H9 (cell line): Measurements from ENCODE around the gene FBN2. TPM values are rescaled to one million over a fixed set of nuclear protein-coding genes. Genes with fewer than 3 reads are reported as not detected.

Experiments
- DNase-seq: peaks from one replicate; pipeline ENCODE4 v3.0.0-alpha.2; 2017
- H2AFZ ChIP-seq: one replicate; pipeline ENCODE4 v1.6.1; 2013; ENCODE audit warnings: mild to moderate bottlenecking, low read length, control low read depth, moderate library complexity
- H2AK5ac ChIP-seq: 2 replicates; pipeline ENCODE4 v1.6.1; 2013; ENCODE audit warnings: low read length, control low read depth, mixed read lengths; ENCODE audit not compliant: insufficient read length
- H2BK120ac ChIP-seq: one replicate; pipeline ENCODE4 v1.6.1; 2013; ENCODE audit warnings: low read depth, mild to moderate bottlenecking, low read length, control low read depth, inconsistent platforms; ENCODE audit not compliant: poor library complexity, severe bottlenecking
- H2BK12ac ChIP-seq: 2 replicates; pipeline ENCODE4 v1.6.1; 2013; ENCODE audit warnings: low read length, control low read depth, mixed read lengths, low read depth; ENCODE audit not compliant: insufficient read length
- H2BK15ac ChIP-seq: 2 replicates; pipeline ENCODE4 v1.6.1; 2013; ENCODE audit warnings: low read depth, low read length, control low read depth
- H2BK20ac ChIP-seq: one replicate; pipeline ENCODE4 v1.6.1; 2013; ENCODE audit warnings: low read depth, mild to moderate bottlenecking, low read length, control low read depth, inconsistent platforms; ENCODE audit not compliant: poor library complexity, severe bottlenecking
- H2BK5ac ChIP-seq: 2 replicates; pipeline ENCODE4 v1.6.1; 2013; ENCODE audit warnings: low read length, control low read depth, mixed read lengths; ENCODE audit not compliant: insufficient read length
- H3K14ac ChIP-seq: 2 replicates; pipeline ENCODE4 v1.6.1; 2013; ENCODE audit warnings: low read length, control low read depth; ENCODE audit not compliant: insufficient read depth
- H3K18ac ChIP-seq: 2 replicates; pipeline ENCODE4 v1.6.1; 2013; ENCODE audit warnings: low read depth, mild to moderate bottlenecking, mixed read lengths, low read length, control low read depth; ENCODE audit not compliant: insufficient read length
- H3K23ac ChIP-seq: 2 replicates; pipeline ENCODE4 v1.6.1; 2013; ENCODE audit warnings: low read length, control low read depth, mixed read lengths, low read depth; ENCODE audit not compliant: insufficient read length
- H3K23me2 ChIP-seq: 2 replicates; pipeline ENCODE4 v1.6.1; 2013; ENCODE audit warnings: low read depth, mild to moderate bottlenecking, mixed read lengths, low read length, control low read depth; ENCODE audit not compliant: insufficient read length, poor library complexity, severe bottlenecking
- H3K27ac ChIP-seq: 2 replicates; pipeline ENCODE4 v1.5.1; 2013; ENCODE audit warnings: low read length, control low read depth, mixed read lengths, low read depth; ENCODE audit not compliant: insufficient read length
- H3K27me3 ChIP-seq: 2 replicates; pipeline ENCODE4 v1.6.1; 2013; ENCODE audit warnings: low read length, control low read depth, inconsistent platforms; ENCODE audit not compliant: insufficient read depth
- H3K4ac ChIP-seq: 2 replicates; pipeline ENCODE4 v1.6.1; 2013; ENCODE audit warnings: low read depth, mild to moderate bottlenecking, control low read depth, inconsistent platforms, low read length, moderate library complexity
- H3K4me1 ChIP-seq: 2 replicates; pipeline ENCODE4 v1.6.1; 2013; ENCODE audit warnings: low read length, control low read depth, inconsistent platforms; ENCODE audit not compliant: insufficient read depth
- H3K4me2 ChIP-seq: 2 replicates; pipeline ENCODE4 v1.6.1; 2013; ENCODE audit warnings: low read length, control low read depth, mixed read lengths; ENCODE audit not compliant: insufficient read length, insufficient read depth
- H3K56ac ChIP-seq: 2 replicates; pipeline ENCODE4 v1.6.1; 2013; ENCODE audit warnings: low read depth, mild to moderate bottlenecking, mixed read lengths, low read length, control low read depth; ENCODE audit not compliant: insufficient read length
- H3K79me1 ChIP-seq: 2 replicates; pipeline ENCODE4 v1.6.1; 2013; ENCODE audit warnings: low read depth, mild to moderate bottlenecking, moderate library complexity, low read length, control low read depth, inconsistent platforms; ENCODE audit not compliant: insufficient read depth, poor library complexity, severe bottlenecking
- H3K79me2 ChIP-seq: 2 replicates; pipeline ENCODE4 v1.6.1; 2013; ENCODE audit warnings: low read length, control low read depth, inconsistent platforms; ENCODE audit not compliant: insufficient read depth
- H3K9ac ChIP-seq: 2 replicates; pipeline ENCODE4 v1.6.1; 2013; ENCODE audit warnings: low read length, control low read depth, mixed read lengths; ENCODE audit not compliant: insufficient read length; ENCODE audit errors: extremely low read depth
- H3K9me3 ChIP-seq: one replicate; pipeline ENCODE4 v1.6.1; 2013; ENCODE audit warnings: low read depth, low read length, inconsistent platforms; ENCODE audit not compliant: control insufficient read depth
- H3T11ph ChIP-seq: one replicate; pipeline ENCODE4 v1.6.1; 2013; ENCODE audit warnings: mild to moderate bottlenecking, low read length, control low read depth, inconsistent platforms
- H4K20me1 ChIP-seq: one replicate; pipeline ENCODE4 v1.6.1; 2013; ENCODE audit not compliant: control insufficient read depth, insufficient read length, insufficient read depth
- H4K5ac ChIP-seq: 2 replicates; pipeline ENCODE4 v1.6.1; 2013; ENCODE audit warnings: low read depth, mild to moderate bottlenecking, mixed read lengths, low read length, control low read depth; ENCODE audit not compliant: insufficient read length
- H4K8ac ChIP-seq: replicated peaks from 2 replicates; pipeline ENCODE4 v1.6.1; 2013; ENCODE audit warnings: low read length, control low read depth, mixed read lengths, low read depth; ENCODE audit not compliant: insufficient read length
- H4K91ac ChIP-seq: 2 replicates; pipeline ENCODE4 v1.6.1; 2013; ENCODE audit warnings: low read depth, mild to moderate bottlenecking, moderate library complexity, mixed read lengths, low read length, control low read depth; ENCODE audit not compliant: insufficient read length
- H3K27ac Mint-ChIP-seq, 3 experiments: 2 replicates in 2 of 3; 3 replicates in 1 of 3; pipeline ENCODE4 v1.8.0; 2020 to 2021; ENCODE audit warnings: mixed read lengths in 3 of 3, mild to moderate bottlenecking in 1 of 3, moderate library complexity in 1 of 3
- H3K27me3 Mint-ChIP-seq: 2 replicates; pipeline ENCODE4 v1.8.0; 2021; ENCODE audit warnings: low read depth, mild to moderate bottlenecking, moderate library complexity, mixed read lengths
- H3K36me3 Mint-ChIP-seq, 3 experiments: 2 replicates in 2 of 3; 3 replicates in 1 of 3; pipeline ENCODE4 v1.8.0; 2020 to 2021; ENCODE audit warnings: low read depth in 3 of 3, mixed read lengths in 3 of 3; ENCODE audit not compliant: insufficient read depth in 1 of 3
- H3K4me1 Mint-ChIP-seq, 2 experiments: 2 replicates each; pipeline ENCODE4 v1.8.0; 2020; ENCODE audit warnings: mixed read lengths in 2 of 2
- H3K4me3 Mint-ChIP-seq, 2 experiments: 2 replicates in 1 of 2; 3 replicates in 1 of 2; pipeline ENCODE4 v1.8.0; 2020 to 2021; ENCODE audit warnings: mild to moderate bottlenecking in 2 of 2, mixed read lengths in 2 of 2, moderate library complexity in 1 of 2
- H3K9me3 Mint-ChIP-seq, 2 experiments: 2 replicates in 1 of 2; 3 replicates in 1 of 2; pipeline ENCODE4 v1.8.0; 2020; ENCODE audit warnings: mild to moderate bottlenecking in 2 of 2, mixed read lengths in 2 of 2, moderate library complexity in 1 of 2
- CTCF ChIP-seq: fragments of 200-600 bp; sonication (generic); conservative IDR thresholded peaks from 3 replicates; pipeline ENCODE4 v1.8.0; 2021; ENCODE audit warnings: antibody characterized with exemption, mild to moderate bottlenecking
- WGBS: extraction: QIAGEN DNeasy Blood & Tissue Kit; methylation state at CpG from one replicate; pipeline ENCODE4 v1.1.7; 2013; ENCODE audit warnings: missing lambda C conversion rate, low lambda C conversion rate, mixed read lengths; ENCODE audit not compliant: insufficient read length; ENCODE audit errors: extremely low coverage; 5-methylcytosine and 5-hydroxymethylcytosine counted together
- total RNA-seq: library from RNA; stranded (reverse); gene quantifications from 2 replicates; pipeline ENCODE4 v1.2.1, GENCODE V29; 2021

Gene FBN2
- total RNA-seq, 1 experiment from 2014 or later, result 8.3 TPM

GRCh38 chr5:128212191-128212806 lies 325.7 kb downstream of the FBN2 start:
- peak overlapping the region; percentile 8 for H2AFZ ChIP-seq
- H3K4me3 Mint-ChIP-seq, result no peak overlapping the region
- H3K9ac ChIP-seq, result no peak overlapping the region
- H3K4me1 ChIP-seq, result no peaks in the 10 kb centered on the region
- no peak overlapping the region for H2BK20ac ChIP-seq
- no peak overlapping the region for H3K18ac ChIP-seq
- WGBS, result no CpG with 5 or more reads among the region's 5 CpGs
- H3K27me3 Mint-ChIP-seq, result no peaks in the 10 kb centered on the region
- H3K79me2 ChIP-seq, result no peaks in the 10 kb centered on the region
- no peaks in the 10 kb centered on the region for H3K9me3 Mint-ChIP-seq
- no peak overlapping the region for H3K27ac ChIP-seq
- H4K5ac ChIP-seq, result no peak overlapping the region
- H3K27me3 ChIP-seq, result no peaks in the 10 kb centered on the region
- no peak overlapping the region for H2AK5ac ChIP-seq
- H3K23me2 ChIP-seq, result no peaks in the 10 kb centered on the region
- no peak overlapping the region for H2BK120ac ChIP-seq
- H4K91ac ChIP-seq, result no peak overlapping the region
- H4K20me1 ChIP-seq, result no peaks in the 10 kb centered on the region
- no peak overlapping the region for H4K8ac ChIP-seq
- no peak overlapping the region for H2BK15ac ChIP-seq
- no peaks in the 10 kb centered on the region for H3K9me3 ChIP-seq
- no peak overlapping the region for H3K4ac ChIP-seq
- H3K23ac ChIP-seq, result no peak overlapping the region
- no peak overlapping the region for H3T11ph ChIP-seq
- no peaks in the 10 kb centered on the region for H3K36me3 Mint-ChIP-seq
- TF ChIP-seq CTCF, result no peak
- H3K27ac Mint-ChIP-seq, result no peak overlapping the region
- no peak overlapping the region for H2BK12ac ChIP-seq
- no peak overlapping the region for H2BK5ac ChIP-seq
- H3K14ac ChIP-seq, result no peak overlapping the region
- no peak overlapping the region for H3K56ac ChIP-seq
- DNase-seq, result no peak
- no peak overlapping the region for H3K4me2 ChIP-seq
- H3K79me1 ChIP-seq, result no peaks in the 10 kb centered on the region
- H3K4me1 Mint-ChIP-seq, result peaks cover 2 to 7% of the 10 kb centered on the region in 2 experiments; a peak in 2 of 4 replicates
